GM21367 (cell line): ENCODE measurements around the gene CIDEA.

Experiments used
- ATAC-seq: cut with Tn5 transposase; IDR thresholded peaks from one replicate; pipeline ENCODE4 v1.9.1; 2021; ENCODE audit not compliant: unreplicated experiment

The CIDEA gene

GRCh38 chr18:12296087-12296403 is 41.9 kb downstream of the CIDEA start:
- no peak for ATAC-seq

GRCh38 chr18:12296457-12296856 is 42.3 kb downstream of the CIDEA start:
- no peak for ATAC-seq

GRCh38 chr18:12299862-12300261 is 45.7 kb downstream of the CIDEA start:
- no peak for ATAC-seq

- no peak for ATAC-seq
Measured at GRCh38 chr18:12301263-12302005, 47.3 kb downstream of the CIDEA start.

GRCh38 chr18:12302391-12303147 is 48.4 kb downstream of the CIDEA start:
- no peak for ATAC-seq

GRCh38 chr18:12304351-12305210 is 50.4 kb downstream of the CIDEA start:
- no peak for ATAC-seq

- no peak for ATAC-seq
Measured at GRCh38 chr18:12305211-12305610, 51.0 kb downstream of the CIDEA start.

- ATAC-seq = no peak
Measured at GRCh38 chr18:12305930-12306629, 51.9 kb downstream of the CIDEA start.

- ATAC-seq = no peak
Measured at GRCh38 chr18:12306752-12307700, 52.9 kb downstream of the CIDEA start.

GRCh38 chr18:12307701-12308385 is 53.7 kb downstream of the CIDEA start, which contains the start of gene TUBB6:
Gene TUBB6 (plus strand): TSS chr18:12308241. CDS start chr18:12308293, 52 bp downstream.
- ATAC-seq = peak; percentile 54

- ATAC-seq = peak; percentile 52
Measured at GRCh38 chr18:12308386-12309100, 54.4 kb downstream of the CIDEA start.

GRCh38 chr18:12309683-12310198 is 55.6 kb downstream of the CIDEA start:
- ATAC-seq = no peak

- no peak for ATAC-seq
Measured at GRCh38 chr18:12310762-12311161, 56.6 kb downstream of the CIDEA start.

GRCh38 chr18:12312976-12313375 is 58.8 kb downstream of the CIDEA start:
- ATAC-seq = no peak

- no peak for ATAC-seq
Measured at GRCh38 chr18:12313530-12314245, 59.5 kb downstream of the CIDEA start.

- peak; percentile 51 for ATAC-seq
Measured at GRCh38 chr18:12314591-12315305, 60.6 kb downstream of the CIDEA start.

- no peak for ATAC-seq
Measured at GRCh38 chr18:12315490-12315889, 61.3 kb downstream of the CIDEA start.
